Fibroblast of the aortic adventitia (primary cell): ENCODE measurements around the gene SPATA13. TPM values are rescaled to one million over a fixed set of nuclear protein-coding genes. Genes with fewer than 3 reads are reported as not detected.

Source experiments
- DNase-seq: peaks from one replicate; pipeline ENCODE4 v3.0.0-alpha.2; 2010; ENCODE audit warnings: low read depth
- H3K4me3 ChIP-seq: 2 replicates; pipeline ENCODE4 v1.5.1; 2011; ENCODE audit warnings: low read depth, mild to moderate bottlenecking, control low read depth, low read length, moderate library complexity
- CTCF ChIP-seq: IDR thresholded peaks from 2 replicates; pipeline ENCODE4 v1.5.1; 2011; ENCODE audit warnings: mild to moderate bottlenecking, low read length, control low read depth, inconsistent platforms; ENCODE audit not compliant: insufficient read depth
- total RNA-seq: library from RNA; depleted of rRNA; stranded (reverse); fragments of >200 nt; gene quantifications from 2 replicates; pipeline ENCODE4 v1.2.3, GENCODE V29; 2012; ENCODE audit warnings: low replicate concordance

Gene SPATA13
- total RNA-seq, 1 donor, result 12.2 TPM

- peak overlapping the region; percentile 59 for H3K4me3 ChIP-seq
- peak; percentile 2 for TF ChIP-seq CTCF
- DNase-seq, result peak; percentile 61
These were observed 110.2 kb downstream of the SPATA13 start for GRCh38 chr13:24270639-24271141.

DNA sequence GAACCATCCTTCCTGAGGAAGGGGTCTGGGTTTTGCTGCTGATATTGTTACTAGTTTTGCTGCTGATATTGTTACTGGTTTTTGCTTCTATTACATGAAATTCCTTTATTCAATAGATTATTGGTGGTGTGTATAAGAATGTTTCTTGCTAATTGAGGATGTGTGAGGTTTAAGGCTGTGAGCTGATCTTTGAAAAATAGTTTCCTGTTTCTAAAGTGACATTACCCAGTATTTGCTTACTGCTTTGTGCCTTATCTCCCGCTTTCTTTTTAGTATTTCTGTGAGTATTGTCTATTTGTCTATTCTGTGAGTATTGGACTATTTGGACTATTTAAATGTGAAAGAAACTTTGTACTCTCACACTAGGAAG lies 110.7 kb downstream of the SPATA13 start:
- no peak for DNase-seq
- peak overlapping the region; percentile 59 for H3K4me3 ChIP-seq
- TF ChIP-seq CTCF, result no peak

GRCh38 chr13:24271601-24272451 lies 111.3 kb downstream of the SPATA13 start:
- H3K4me3 ChIP-seq, result peak overlapping the region; percentile 48
- DNase-seq, result peak; percentile 71
- no peak for TF ChIP-seq CTCF

DNA sequence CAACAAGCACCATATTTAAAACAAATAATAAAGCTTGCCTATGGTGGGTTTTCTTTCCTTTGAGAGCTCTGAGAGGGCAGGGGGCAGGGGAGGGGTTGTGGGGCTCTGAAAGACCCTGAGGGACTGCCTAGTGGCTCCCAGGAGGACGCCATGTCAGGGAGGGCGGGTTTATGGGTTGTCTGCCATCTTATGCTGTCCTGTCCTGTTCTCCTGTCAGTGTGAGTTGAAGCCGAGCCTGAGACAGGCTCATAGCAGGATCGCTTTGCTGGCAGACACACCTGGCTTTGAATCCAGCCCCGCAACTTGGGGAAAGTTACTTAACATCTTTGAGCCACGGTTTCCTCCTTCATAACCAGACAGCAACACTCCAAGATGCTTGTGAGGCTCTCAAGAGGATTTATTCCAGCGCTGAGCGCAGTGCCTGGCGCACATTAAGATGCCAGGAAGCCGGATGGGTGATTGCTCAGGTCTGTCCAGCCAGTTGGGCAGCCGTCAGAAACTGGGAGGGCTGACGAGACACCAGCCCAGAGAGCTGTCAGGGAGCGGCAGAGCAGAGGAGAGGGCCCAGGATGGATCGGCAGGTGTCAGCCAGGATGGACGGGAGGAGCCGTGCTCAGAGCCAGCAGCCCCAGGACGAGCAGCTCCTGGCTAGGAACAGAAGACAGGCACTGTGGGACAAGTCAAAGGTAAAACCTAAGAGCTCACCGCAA lies 112.1 kb downstream of the SPATA13 start:
- TF ChIP-seq CTCF, result no peak
- no peak for DNase-seq
- no peak overlapping the region for H3K4me3 ChIP-seq

- H3K4me3 ChIP-seq, result no peak overlapping the region
- TF ChIP-seq CTCF, result no peak
- no peak for DNase-seq
These were observed 113.4 kb downstream of the SPATA13 start for GRCh38 chr13:24273926-24274325.

GRCh38 chr13:24274452-24275021 lies 114.0 kb downstream of the SPATA13 start:
- no peak overlapping the region for H3K4me3 ChIP-seq
- no peak for DNase-seq
- TF ChIP-seq CTCF, result no peak
